Panc1 (cell line): ENCODE results near the gene BAG1. TPM values are rescaled to one million over a fixed set of nuclear protein-coding genes. Genes with fewer than 3 reads are reported as not detected.

Experiments used
- ATAC-seq: fragments of 200-7000 bp; cut with Tn5 transposase; 2 replicates; pipeline ENCODE4 v1.9.1; 2020; ENCODE audit warnings: mild to moderate bottlenecking, moderate library complexity
- BruUV-seq: library from RNA; stranded (reverse); fragments of 400-500 nt; replicated peaks from 2 replicates; lab custom pipeline; 2021; lab: Mats Ljungman, UMichigan
- CTCF ChIA-PET: fragments of 300-600 bp; sonication (Branson Sonifier 250); formaldehyde crosslinking; loops from one replicate; lab custom pipeline; 2022; ENCODE audit warnings: antibody characterized with exemption; lab: Charles Lee
- POLR2A ChIA-PET: fragments of 300-600 bp; sonication (Branson Sonifier 250); formaldehyde crosslinking; loops from one replicate; lab custom pipeline; 2022; ENCODE audit warnings: antibody characterized with exemption; lab: Charles Lee
- DNase-seq: peaks from one replicate; pipeline ENCODE4 v3.0.0-alpha.2; 2010; ENCODE audit warnings: low read depth, low spot score
- H3K27ac ChIP-seq: 2 replicates; pipeline ENCODE4 v1.5.1; 2011; ENCODE audit warnings: mild to moderate bottlenecking, low read length, inconsistent platforms
- H3K27me3 ChIP-seq: fragments of 200-500 bp; sonication (Bioruptor generic); 2 replicates; pipeline ENCODE4 v1.6.0; 2014; ENCODE audit warnings: low read length, inconsistent platforms; ENCODE audit not compliant: control insufficient read depth, insufficient read depth
- H3K36me3 ChIP-seq: fragments of 200-500 bp; sonication (Bioruptor generic); 2 replicates; pipeline ENCODE4 v1.5.1; 2014; ENCODE audit warnings: inconsistent platforms, mild to moderate bottlenecking, low read length, moderate library complexity; ENCODE audit not compliant: control insufficient read depth, insufficient read depth
- H3K4me1 ChIP-seq: 2 replicates; pipeline ENCODE4 v1.5.1; 2011; ENCODE audit warnings: inconsistent platforms, mild to moderate bottlenecking, low read length, moderate library complexity; ENCODE audit not compliant: control insufficient read depth, insufficient read depth
- H3K4me3 ChIP-seq, 2 experiments: 2 replicates each; pipeline ENCODE4 v1.5.1; 2011 to 2012; ENCODE audit warnings: low read depth in 2 of 2, low read length in 2 of 2, mild to moderate bottlenecking in 2 of 2, inconsistent platforms in 1 of 2, moderate library complexity in 1 of 2
- H3K9me3 ChIP-seq: fragments of 200-500 bp; sonication (Bioruptor generic); 2 replicates; pipeline ENCODE4 v1.5.1; 2014; ENCODE audit warnings: low read depth, mild to moderate bottlenecking, inconsistent platforms, low read length, moderate library complexity; ENCODE audit not compliant: control insufficient read depth, insufficient read depth
- POLR2AphosphoS5 ChIP-seq: IDR thresholded peaks from 2 replicates; pipeline ENCODE4 v1.6.1; 2012; ENCODE audit warnings: mild to moderate bottlenecking, low read depth, low read length, moderate library complexity
- SIN3A ChIP-seq: IDR thresholded peaks from 2 replicates; pipeline ENCODE4 v1.6.1; 2012; ENCODE audit warnings: low read depth, mild to moderate bottlenecking, low read length, moderate library complexity, borderline replicate concordance; ENCODE audit not compliant: insufficient read depth
- TCF7L2 ChIP-seq: IDR thresholded peaks from 2 replicates; pipeline ENCODE4 v1.6.1; 2011; ENCODE audit warnings: mild to moderate bottlenecking, low read depth, low read length, inconsistent platforms
- in situ Hi-C: cut with HindIII; loops from 2 replicates; pipeline ENCODE4 v1.10.0; 2016; ENCODE audit warnings: low sequenced_read_pairs, low pct_unique_long_range_greater_than_20kb
- intact Hi-C: fragments of 100-400 bp; cut with micrococcal nuclease; formaldehyde crosslinking; loops from one replicate; pipeline ENCODE4 v1.10.0; 2022; ENCODE audit not compliant: unreplicated experiment
- total RNA-seq: library from RNA; stranded (reverse); gene quantifications from one replicate; pipeline ENCODE4 v1.2.1, GENCODE V29; 2021; ENCODE audit not compliant: unreplicated experiment
- TF ChIP-seq, protein P1 (sequence below), 2 experiments: IDR thresholded peaks; 2 replicates each; pipeline ENCODE4 v1.6.1; 2011 to 2012; ENCODE audit warnings: low read depth in 2 of 2, control low read depth in 1 of 2, low read length in 1 of 2, mild to moderate bottlenecking in 1 of 2, moderate library complexity in 1 of 2; ENCODE audit not compliant: insufficient read depth in 1 of 2
- TF ChIP-seq, protein P2 (sequence below): fragments of 450-650 bp; IDR thresholded peaks from 2 replicates; pipeline ENCODE4 v1.5.1; 2017; ENCODE audit warnings: mild to moderate bottlenecking

The BAG1 gene
- total RNA-seq, 1 experiment from 2014 or later: 95.8 TPM

DNA sequence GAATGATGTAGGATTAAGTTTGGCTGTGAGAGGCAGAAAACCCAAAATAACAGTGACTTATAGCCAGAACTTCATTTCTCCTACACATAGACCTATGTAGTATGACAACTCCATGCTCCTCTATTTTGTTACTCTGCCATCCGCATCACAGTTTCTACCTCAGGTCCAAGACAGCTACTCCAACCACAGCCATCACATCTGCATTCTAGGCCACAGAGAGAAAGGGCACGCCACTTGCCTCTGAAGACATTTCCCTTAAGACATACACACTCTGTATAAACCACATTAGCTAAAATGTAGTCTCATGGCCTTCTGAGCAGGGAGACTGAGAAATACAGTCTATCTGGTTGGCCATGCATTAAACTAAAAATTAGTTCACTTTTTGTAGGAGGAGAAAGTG is 14.5 kb downstream of the BAG1 start:
- Histone ChIP-seq H3K27me3 (no peaks in the 10 kb centered on the region), H3K36me3 (peaks cover 5% of the 10 kb centered on the region; the same call in 1 of the 2 replicates), H3K4me3 (no peak overlapping the region), H3K27ac (no peak overlapping the region), H3K4me1 (no peaks in the 10 kb centered on the region), H3K9me3 (no peaks in the 10 kb centered on the region)
- intact Hi-C loops: no loop called here
- no peak for ATAC-seq
- in situ Hi-C loops: no loop called here
- TF ChIP-seq TCF7L2 (no peak), SIN3A (no peak), POLR2AphosphoS5 (no peak)
- TF ChIP-seq, protein P1, sequence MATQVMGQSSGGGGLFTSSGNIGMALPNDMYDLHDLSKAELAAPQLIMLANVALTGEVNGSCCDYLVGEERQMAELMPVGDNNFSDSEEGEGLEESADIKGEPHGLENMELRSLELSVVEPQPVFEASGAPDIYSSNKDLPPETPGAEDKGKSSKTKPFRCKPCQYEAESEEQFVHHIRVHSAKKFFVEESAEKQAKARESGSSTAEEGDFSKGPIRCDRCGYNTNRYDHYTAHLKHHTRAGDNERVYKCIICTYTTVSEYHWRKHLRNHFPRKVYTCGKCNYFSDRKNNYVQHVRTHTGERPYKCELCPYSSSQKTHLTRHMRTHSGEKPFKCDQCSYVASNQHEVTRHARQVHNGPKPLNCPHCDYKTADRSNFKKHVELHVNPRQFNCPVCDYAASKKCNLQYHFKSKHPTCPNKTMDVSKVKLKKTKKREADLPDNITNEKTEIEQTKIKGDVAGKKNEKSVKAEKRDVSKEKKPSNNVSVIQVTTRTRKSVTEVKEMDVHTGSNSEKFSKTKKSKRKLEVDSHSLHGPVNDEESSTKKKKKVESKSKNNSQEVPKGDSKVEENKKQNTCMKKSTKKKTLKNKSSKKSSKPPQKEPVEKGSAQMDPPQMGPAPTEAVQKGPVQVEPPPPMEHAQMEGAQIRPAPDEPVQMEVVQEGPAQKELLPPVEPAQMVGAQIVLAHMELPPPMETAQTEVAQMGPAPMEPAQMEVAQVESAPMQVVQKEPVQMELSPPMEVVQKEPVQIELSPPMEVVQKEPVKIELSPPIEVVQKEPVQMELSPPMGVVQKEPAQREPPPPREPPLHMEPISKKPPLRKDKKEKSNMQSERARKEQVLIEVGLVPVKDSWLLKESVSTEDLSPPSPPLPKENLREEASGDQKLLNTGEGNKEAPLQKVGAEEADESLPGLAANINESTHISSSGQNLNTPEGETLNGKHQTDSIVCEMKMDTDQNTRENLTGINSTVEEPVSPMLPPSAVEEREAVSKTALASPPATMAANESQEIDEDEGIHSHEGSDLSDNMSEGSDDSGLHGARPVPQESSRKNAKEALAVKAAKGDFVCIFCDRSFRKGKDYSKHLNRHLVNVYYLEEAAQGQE (IDR thresholded peaks at IDR 0.05; ENCODE audit: insufficient read depth in 1 of 2, low read depth in 2 of 2, low read length in 1 of 2): no peak
- TF ChIP-seq, protein P2, sequence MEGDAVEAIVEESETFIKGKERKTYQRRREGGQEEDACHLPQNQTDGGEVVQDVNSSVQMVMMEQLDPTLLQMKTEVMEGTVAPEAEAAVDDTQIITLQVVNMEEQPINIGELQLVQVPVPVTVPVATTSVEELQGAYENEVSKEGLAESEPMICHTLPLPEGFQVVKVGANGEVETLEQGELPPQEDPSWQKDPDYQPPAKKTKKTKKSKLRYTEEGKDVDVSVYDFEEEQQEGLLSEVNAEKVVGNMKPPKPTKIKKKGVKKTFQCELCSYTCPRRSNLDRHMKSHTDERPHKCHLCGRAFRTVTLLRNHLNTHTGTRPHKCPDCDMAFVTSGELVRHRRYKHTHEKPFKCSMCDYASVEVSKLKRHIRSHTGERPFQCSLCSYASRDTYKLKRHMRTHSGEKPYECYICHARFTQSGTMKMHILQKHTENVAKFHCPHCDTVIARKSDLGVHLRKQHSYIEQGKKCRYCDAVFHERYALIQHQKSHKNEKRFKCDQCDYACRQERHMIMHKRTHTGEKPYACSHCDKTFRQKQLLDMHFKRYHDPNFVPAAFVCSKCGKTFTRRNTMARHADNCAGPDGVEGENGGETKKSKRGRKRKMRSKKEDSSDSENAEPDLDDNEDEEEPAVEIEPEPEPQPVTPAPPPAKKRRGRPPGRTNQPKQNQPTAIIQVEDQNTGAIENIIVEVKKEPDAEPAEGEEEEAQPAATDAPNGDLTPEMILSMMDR: no peak
- ChIA-PET CTCF (no interaction called here), POLR2A (no interaction called here)
- BruUV-seq: no TSS peak
- no peak for DNase-seq

DNA sequence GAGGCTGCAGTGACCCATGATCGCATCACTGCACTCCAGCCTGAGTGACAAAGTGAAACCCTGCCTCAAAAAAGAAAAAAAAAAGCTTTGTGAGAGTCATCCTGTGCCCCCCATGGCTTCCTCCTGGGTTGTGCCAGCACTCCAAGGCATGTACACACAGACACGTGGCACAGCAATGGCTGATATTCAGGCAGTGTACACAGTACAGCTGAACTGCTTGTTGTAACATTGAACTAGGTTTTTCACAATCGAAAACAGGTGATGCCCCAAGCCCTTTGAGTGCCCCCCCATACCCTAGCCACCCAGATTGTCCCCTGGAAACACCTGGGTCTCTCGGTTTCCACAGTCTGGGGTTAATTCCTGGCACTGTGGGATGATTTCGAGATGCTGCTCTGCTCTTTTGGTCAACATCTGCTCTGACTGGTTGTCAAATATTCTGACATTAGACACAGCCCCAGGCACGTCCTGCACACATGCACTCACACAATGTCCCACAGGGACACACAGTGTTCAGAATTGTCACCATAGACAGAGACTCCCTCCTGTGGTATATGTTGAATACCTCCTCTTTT is 15.3 kb downstream of the BAG1 start:
- Histone ChIP-seq H3K27me3 (no peaks in the 10 kb centered on the region), H3K4me3 (no peak overlapping the region), H3K36me3 (peaks cover 5% of the 10 kb centered on the region; the same call in 1 of the 2 replicates), H3K4me1 (no peaks in the 10 kb centered on the region), H3K9me3 (no peaks in the 10 kb centered on the region), H3K27ac (no peak overlapping the region)
- BruUV-seq: no TSS peak
- DNase-seq (no peak), ATAC-seq (no peak)
- intact Hi-C loops: no loop called here
- TF ChIP-seq, protein P2: no peak
- TF ChIP-seq POLR2AphosphoS5 (no peak), TCF7L2 (no peak), SIN3A (no peak)
- TF ChIP-seq, protein P1 (IDR thresholded peaks at IDR 0.05; ENCODE audit: insufficient read depth in 1 of 2, low read depth in 2 of 2, low read length in 1 of 2): no peak
- POLR2A ChIA-PET: no interaction called here
- in situ Hi-C loops: no loop called here
- CTCF ChIA-PET: no interaction called here
